ENCODE results near the gene AXDND1.
A peak's percentile ranks its signal among the peaks of the same experiment; 100 is the strongest.

AXDND1 gene, protein sequence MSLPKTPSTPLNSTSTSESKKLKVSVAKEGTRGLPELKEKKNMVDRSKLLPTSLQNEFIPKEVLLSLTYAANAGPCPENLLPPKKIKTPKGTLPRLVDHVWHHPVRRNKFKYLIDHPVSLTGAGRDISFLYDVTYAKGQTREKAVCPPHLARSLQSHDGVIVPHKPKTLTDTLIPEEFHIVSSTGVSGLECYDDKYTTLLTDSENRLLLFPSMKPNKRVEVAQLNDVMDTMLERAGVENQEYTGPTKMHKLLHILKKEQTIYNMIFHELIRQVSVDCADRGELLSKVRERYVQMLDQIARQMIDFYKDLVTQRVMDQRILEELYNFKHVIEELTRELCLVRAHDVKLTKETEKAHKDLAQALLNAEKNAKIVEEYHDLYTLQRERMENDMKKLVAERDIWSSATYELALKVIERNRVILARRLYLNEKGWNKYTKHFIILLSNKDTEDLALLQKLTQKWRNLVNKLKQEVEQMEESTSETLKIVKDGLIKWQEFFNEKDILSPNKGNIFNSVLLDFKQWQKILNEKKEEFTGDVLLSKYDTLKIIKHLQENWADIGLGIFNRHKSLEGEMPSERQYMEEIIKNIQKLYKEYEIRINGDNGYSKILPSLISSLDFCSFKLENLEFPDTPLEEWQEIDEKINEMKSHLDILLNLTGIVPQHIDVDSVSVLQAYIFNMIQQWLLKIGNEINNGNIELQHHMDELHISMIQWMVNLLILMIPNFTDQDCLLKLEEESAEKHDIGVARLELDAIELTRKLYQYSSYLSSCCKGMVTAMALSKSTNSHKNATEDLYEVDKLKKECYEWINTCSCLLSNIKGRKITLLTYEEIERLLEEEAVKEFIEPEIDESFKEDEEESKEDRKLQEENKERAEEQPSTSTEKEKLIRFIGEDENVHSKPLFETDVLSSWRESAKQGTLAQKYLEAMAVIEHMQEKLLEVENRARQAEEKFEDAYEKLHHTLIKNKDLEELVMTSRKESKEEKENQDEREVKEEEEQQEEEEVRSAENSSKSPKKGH

DNA sequence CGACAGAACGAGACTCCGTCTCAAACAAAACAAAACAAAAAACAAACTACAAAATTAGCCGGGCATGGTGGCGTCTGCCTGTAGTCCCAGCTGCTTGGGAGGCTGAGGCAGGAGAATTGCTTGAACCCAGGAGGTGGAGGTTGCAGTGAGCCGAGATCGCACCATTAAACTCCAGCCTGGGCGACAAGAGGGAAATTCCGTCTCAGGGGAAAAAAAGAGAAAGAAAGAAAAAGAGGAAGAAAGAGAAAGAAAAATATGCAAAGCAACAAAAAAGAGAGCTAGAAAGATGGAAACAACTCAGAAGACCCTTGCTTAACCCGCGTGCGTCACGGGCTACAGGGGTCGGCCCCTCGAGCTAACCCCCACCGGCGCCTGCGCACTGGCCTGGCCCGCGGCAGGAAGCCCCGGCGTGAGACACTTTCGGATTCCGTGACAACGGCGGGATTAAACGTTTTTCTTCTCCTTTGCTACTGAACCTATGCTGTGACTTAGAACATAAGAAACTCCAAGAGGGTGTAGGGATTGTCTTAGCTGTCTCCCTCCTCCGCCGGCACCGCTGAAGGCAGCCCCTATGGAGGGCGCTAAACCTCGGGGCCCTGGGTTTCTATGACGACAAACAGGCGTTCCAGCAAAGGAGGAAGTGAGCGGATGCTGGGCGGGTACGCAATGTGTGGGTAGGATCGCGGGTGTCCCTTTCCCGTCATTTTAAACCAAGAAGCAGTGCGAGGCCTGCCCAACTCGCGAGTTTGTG, at the start of gene AXDND1:
TSS of gene AXDND1 (plus strand) at position 630 of the 751 bp plus-strand sequence. CDS start 539 bp downstream, outside the sequence.
- peak; percentile 73 to 74 for DNase-seq (ENCODE audit: low read depth in 2 of 2)

DNA sequence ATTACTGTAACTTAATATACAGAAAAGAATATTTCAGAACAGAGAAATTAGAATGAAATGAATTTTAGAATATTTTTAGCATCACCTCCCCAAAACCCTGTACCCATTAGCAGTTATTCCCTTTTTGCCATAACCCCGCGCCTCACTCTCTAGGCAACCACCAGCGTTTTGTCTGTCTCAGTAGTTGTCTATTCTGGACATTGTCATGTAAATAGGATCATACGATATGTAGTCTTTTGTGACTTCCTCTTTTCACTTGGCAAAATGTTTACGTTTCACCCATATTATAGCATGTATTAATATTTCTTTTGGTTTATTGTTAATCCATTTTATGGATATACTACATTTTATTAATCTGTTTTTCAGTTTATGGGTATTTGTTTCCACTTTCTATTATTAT, 47.3 kb upstream of the AXDND1 start:
- no peak for DNase-seq (ENCODE audit: low read depth in 2 of 2)

DNA sequence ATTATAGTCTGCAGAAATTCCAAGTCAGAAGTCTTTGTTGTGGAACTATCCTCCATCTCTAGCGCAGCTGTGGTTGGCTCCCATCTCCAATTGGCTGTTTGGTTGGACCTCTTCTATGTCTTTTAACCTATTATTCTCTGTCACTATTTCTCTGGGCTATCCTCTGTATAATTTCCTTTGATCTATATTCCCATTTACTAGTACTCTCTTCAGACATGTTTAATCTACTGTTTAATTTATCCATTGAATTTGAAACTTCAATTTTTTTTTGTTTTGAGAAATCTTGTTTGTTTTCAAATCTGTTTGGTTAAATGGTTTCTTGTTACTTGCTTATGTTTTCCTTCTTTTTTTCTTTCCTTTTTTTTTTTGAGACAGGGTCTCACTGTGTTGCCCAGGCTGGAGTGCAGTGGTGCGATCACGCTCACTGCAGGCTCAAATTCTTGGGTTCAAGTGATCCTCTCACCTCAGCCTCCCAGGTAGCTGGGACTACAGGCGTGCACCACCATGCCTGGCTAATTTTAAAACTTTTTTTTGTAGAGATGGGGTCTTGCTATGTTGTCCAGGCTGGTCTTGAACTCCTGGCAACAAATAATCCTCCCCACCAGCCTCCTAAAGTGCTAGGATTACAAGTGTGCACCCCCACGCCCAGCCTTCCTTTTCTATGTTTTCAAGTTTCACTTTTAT, 44.1 kb upstream of the AXDND1 start:
- no peak for DNase-seq (ENCODE audit: low read depth in 2 of 2)

DNA sequence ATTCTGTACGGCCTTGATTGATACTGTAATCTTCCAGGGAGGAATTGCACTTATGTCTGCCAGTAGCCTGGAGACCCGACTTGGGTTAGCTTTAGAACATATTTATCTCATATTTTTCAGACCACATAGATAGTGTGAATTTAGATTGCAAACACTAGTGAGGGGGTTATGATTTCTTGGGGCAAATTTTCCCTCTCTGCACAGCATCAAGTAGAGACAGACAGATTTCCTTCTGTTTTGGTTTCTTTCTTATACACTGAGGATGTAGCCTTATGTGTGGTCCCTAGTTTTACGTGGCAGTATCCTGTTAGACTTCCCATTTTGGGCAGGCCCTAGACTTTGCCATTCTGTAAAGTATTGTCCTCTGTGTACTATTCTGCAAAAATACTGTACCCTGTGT, 43.2 kb upstream of the AXDND1 start:
- no peak for DNase-seq (ENCODE audit: low read depth in 2 of 2)

DNA sequence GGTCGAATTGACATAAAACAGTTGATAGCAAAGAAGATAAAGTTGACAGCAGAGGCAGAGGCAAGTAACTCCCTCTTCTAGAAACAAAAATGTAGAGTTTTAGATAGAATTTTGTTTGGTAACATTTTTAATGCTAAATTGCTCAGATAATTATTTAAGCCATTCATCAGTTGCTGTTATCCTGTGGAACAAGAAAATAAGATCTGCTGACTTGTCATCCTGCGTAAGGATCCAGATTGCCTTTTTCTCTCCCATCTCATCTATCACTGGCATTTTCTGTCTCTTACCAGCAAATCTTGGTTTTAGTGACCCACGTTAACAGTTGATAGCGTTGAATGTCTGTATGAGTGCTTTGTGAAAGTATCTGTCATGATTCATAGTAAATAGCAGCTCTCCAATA, 42.3 kb upstream of the AXDND1 start:
- no peak for DNase-seq (ENCODE audit: low read depth in 2 of 2)

DNA sequence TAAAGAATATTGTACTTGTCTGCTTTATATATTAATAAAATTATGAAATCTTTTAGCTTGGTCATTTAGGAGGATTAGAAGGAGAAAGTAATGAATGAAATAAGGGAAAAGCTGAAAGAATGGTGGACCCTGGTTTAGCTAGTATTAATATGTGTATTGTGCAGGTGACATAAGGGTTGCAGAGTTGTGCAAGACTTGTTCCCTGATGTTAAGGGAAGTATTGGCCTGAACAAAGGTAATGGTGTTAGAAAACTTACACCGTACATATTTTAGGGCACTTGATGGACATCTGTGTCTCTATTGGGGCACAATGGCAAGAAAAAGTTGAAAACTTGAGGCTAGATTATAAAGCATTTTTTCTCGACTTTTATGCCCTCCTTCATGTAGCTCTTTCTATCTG, 39.9 kb upstream of the AXDND1 start:
- no peak for DNase-seq (ENCODE audit: low read depth in 2 of 2)

DNA sequence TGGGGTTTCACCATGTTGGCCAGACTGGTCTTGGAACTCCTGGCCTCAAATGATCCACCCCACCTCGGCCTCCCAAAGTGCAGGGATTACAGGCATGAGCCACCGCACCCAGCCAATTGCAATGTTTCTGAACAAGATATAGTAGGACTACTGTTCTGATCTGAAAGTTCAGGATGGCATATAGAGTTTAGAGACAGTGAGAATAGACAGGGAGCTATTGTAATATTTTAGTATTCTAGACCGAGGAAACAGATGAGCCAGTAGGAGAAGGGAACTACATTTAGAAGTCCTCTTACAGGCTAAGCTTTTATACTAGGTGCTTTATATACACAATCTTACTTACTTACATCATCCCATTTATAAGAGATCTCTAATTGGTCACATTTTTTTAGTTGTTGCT, 39.0 kb upstream of the AXDND1 start:
- DNase-seq (ENCODE audit: low read depth in 2 of 2) = no peak

DNA sequence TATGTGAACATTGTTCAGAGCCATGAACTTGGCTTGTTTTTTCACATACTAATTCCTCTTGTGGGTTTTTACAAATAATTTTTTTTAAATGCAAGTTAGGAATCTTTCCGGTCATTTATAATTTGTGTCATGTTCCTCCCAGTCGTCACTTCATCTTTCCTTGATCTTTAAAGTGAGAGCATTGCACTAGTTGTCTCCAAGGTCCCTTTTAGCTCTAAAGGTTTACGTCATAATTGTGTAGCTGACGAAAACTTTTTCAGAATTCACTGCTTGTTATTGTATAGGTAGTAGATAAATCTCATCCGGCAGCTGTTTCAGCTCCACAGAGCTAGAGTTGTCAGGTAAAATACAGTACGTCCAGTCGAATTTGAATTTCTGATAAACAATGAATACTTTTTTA, 38.6 kb upstream of the AXDND1 start:
- DNase-seq (ENCODE audit: low read depth in 2 of 2) = no peak

DNA sequence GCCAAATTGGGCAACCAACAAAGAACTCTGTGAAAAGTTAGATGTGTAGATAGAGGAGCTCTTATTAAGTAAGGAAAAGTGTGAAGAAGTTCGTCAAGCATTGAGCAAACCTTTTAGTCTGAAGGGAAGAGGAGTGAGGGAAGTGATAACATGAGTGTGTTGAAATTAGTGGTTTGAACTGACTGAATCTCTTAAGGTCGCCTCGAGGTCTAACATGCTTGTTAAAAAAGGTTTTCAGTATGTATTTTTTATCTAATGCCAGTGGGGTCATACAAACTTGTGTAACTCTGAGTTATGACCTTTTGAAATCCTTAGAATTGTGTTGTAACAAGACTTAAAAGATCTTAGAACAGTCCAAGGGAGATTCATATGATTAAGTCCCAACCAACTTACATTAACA, 38.1 kb upstream of the AXDND1 start:
- no peak for DNase-seq (ENCODE audit: low read depth in 2 of 2)

DNA sequence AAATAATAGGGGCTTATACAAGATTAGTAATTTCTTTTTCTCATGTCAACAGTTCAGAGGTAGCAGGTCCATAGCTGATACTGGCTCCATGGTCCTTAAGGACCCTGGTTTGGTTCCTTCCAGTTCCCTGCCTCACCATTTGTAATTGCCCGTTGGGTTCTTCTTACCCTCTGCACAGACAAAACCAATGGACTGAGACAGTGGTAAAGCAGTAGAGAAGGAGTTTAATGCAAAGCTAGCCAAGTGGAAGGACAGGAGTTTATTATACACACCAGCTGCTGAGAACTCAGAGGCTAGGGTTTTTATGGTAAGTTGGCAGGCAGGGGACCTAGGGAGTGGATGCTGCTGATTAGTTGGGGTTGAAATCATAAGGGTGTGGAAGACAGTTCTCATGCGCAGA, 35.9 kb upstream of the AXDND1 start:
- no peak for DNase-seq (ENCODE audit: low read depth in 2 of 2)

DNA sequence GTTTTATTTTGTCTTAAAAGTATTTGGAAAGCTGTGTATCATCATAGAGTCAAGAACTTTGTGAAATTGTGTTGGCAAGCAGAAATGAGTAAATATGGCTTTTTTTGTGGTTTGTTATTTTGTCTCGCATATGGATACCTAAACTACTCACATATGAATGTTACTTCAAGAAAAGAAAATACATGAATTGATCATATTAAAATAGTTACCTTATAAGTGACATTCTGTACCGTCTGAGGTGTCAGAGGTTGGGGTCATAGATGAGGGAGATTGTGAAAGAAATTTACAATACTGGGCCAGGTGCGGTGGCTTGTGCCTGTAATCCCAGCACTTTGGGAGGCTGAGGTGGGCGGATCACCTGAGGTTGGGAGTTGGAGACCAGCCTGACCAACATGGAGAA, 31.3 kb upstream of the AXDND1 start:
- no peak for DNase-seq (ENCODE audit: low read depth in 2 of 2)

DNA sequence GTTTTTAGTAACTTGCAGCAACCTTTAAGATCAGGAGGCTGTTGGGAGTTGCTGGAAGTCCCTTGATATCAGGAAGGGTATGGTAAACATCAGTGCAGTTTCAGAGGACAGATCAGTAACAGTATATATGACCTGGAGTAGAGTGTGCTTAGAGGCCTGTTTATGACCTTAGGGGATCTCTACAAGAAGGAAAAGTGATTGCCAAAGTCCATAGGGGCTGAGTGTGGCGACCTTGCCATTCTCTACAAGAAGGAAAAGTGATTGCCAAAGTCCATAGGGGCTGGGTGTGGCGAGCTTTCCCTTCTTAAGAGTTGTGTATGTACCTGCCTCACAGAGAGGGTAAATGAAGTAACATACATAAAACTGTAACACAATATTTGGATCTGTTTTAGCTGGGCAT, 28.5 kb upstream of the AXDND1 start:
- no peak for DNase-seq (ENCODE audit: low read depth in 2 of 2)

DNA sequence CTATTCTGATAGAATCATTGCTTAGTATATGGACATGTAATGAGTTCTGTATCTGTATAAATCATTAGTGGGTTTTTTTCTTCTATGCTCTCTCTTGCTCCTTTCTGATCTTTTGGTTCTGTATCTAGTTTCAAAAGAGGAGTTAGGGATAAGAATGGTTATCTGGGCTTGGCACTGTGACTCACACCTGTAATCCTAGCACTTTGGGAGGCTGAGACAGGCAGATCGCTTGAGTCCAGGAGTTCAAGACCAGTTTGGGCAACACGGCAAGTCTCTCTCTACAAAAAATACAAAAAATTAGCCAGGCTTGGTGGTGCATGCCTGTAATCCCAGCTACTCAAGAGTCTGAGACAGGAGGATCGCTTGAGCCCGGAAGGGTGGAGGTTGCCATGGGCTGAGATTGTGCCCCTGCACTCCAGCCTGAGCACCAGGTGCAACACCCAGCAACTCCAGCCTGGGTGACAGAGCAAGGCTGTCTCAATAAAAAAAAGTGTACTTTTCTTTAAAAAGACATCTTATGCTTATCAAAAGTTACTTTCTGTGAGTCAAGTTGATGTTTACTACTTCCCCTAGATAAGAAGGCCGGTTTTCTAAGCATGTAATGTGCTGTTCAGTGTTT, 27.7 kb upstream of the AXDND1 start:
- no peak for DNase-seq (ENCODE audit: low read depth in 2 of 2)

DNA sequence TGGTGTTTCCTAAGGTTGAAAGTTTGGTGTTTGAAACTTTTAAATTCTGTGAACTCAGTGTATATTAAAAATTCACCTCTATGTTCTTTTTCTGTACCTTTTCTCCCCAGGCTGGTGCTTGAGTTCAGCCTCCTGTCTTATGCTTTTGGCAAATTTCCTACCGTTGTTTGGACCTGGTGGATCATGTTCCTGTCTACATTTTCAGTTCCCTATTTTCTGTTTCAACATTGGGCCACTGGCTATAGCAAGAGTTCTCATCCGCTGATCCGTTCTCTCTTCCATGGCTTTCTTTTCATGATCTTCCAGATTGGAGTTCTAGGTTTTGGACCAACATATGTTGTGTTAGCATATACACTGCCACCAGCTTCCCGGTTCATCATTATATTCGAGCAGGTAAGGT, 24.9 kb upstream of the AXDND1 start:
- DNase-seq (ENCODE audit: low read depth in 2 of 2) = no peak

DNA sequence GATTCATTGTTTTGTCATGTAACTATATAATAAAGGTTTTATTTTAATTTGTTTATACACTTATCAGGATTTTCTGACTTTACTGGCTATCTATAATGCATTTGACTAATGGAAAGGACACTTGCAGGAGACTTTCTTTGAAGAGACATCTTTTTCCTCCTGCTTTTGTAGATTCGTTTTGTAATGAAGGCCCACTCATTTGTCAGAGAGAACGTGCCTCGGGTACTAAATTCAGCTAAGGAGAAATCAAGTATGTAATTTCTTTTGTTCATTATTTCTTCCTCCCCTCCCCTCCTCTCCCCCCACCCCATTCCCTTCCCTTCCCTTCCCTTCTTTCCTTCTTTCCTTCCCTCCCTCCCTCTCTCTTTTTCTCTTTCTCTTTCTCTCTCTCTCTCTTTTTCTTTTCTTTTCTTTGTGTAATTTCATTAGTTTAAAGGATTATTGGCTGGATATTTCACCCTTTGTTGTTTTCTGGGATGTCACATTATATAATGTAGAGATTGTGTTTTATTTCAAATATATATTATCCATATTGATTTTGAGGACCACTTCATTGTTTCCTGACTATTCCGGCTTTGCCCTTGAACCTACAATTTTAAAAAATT, 23.7 kb upstream of the AXDND1 start:
- DNase-seq (ENCODE audit: low read depth in 2 of 2) = no peak

DNA sequence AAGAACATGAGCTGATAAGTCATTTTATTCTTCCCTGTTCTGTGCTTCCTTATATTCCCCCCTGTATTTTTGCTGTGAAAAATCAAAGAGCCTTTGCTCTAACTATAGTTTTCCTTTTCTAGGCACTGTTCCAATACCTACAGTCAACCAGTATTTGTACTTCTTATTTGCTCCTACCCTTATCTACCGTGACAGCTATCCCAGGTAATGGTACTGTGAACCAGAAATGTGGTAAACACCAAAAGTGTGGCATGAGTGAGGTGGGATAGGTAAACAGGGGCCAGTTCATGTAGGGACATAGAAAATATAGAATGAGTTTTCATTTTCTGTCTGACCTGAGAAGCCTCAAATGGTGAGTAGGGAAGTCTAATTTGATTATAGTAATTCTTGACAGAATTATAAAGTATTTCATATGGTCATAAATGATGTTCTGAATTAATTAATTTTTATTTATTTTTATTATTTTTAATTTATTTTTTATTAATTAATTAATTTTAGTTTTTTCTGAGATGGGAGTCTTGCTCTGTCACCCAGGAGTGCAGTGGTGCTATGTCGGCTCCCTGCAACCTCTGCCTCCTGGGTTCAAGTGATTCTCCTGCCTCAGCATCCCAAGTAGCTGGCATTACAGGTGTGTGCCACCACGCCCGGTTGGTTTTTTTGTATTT, 22.9 kb upstream of the AXDND1 start:
- no peak for DNase-seq (ENCODE audit: low read depth in 2 of 2)

DNA sequence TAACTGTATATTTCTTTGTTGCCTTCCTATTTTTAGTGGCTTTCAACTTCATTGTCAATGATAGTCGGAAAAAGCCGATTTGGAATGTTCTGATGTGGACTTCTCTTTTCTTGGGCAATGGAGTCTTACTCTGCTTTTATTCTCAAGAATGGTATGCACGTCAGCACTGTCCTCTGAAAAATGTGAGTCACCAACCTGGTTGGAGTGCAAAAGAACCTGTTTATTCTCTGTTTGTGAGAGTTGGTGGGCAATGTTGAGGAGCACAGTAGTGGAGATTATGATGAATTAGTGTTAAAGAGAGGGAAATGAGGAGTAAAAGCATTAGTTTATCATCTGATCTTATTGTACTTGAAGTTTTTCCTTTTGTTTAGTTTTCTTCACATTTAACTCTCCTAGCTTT, 14.5 kb upstream of the AXDND1 start:
- no peak for DNase-seq (ENCODE audit: low read depth in 2 of 2)

DNA sequence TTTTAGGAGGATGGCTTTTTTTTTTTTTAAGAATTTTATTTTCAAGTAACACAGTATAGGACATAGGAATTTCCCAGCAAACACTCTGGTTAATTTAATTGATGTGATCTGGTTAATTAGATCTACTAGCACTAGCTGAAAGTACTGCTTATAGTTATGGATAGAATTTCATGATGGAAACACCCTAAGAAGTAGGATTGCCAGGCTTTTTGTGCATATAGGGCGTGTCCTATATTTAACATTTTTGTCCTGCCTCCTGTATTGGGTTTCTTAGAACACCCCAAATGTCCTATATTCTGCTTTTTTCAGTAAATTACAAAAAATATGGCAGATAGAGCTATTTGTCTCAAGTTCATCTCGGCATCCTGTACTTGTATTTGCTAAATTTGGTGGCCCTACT, 13.5 kb upstream of the AXDND1 start:
- DNase-seq (ENCODE audit: low read depth in 2 of 2) = no peak

DNA sequence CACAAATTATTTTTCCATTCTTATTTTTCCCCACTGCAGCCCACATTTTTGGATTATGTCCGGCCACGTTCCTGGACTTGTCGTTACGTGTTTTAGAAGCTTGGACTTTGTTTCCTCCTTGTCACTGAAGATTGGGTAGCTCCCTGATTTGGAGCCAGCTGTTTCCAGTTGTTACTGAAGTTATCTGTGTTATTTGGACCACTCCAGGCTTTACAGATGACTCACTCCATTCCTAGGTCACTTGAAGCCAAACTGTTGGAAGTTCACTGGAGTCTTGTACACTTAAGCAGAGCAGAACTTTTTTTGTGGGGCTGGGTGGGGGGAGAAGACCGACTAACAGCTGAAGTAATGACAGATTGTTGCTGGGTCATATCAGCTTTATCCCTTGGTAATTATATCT, 12.2 kb upstream of the AXDND1 start:
- peak; percentile 39 to 43 for DNase-seq (ENCODE audit: low read depth in 2 of 2)

DNA sequence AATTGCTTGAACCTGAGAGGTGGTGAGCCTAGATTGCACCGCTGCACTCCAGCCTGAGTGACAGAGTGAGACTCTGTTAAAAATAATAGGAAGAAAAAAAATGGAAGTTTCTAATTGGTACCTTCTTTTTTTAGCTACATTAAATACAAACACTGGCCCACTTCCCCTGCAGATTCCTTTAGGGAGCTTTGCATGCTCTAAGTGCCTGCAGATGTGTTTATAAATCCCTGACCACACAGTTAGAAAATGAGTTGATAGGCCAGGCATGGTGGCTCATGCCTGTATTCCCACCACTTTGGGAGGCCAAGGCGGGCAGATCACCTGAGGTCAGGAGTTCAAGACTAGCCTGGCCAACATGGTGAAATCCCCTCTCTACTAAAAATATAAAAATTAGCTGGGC, 4.1 kb upstream of the AXDND1 start:
- peak; percentile 14 to 22 for DNase-seq (ENCODE audit: low read depth in 2 of 2)
